Measurements from ENCODE around the gene PTPRM. TPM values are rescaled to one million over a fixed set of nuclear protein-coding genes. Genes with fewer than 3 reads are reported as not detected.

Gene PTPRM
- total RNA-seq, 1 experiment from 2014 or later = 42.3 TPM

GRCh38 chr18:8003878-8004675, 437.0 kb downstream of the PTPRM start:
- Mint-ChIP-seq H3K27me3 (ENCODE audit: unreplicated experiment) (no peaks in the 10 kb centered on the region), H3K4me3 (ENCODE audit: low read depth, unreplicated experiment) (no peak overlapping the region), H3K4me1 (ENCODE audit: low read depth, unreplicated experiment) (no peaks in the 10 kb centered on the region), H3K36me3 (ENCODE audit: insufficient read depth, unreplicated experiment) (no peaks in the 10 kb centered on the region), H3K27ac (ENCODE audit: unreplicated experiment) (no peak overlapping the region), H3K9me3 (ENCODE audit: low read depth, unreplicated experiment) (no peaks in the 10 kb centered on the region)
- intact Hi-C loops (cut with micrococcal nuclease; ENCODE audit: unreplicated experiment) = no loop called here
- DNase-seq = no peak
- no peak for TF ChIP-seq CTCF (IDR thresholded peaks at IDR 0.05; ENCODE audit: unreplicated experiment)
- CTCF ChIA-PET = no interaction called here
- no TSS peak for BruUV-seq (replicated peaks)

GRCh38 chr18:8004792-8005191, 437.7 kb downstream of the PTPRM start:
- no peak for DNase-seq
- CTCF ChIA-PET = no interaction called here
- intact Hi-C loops (cut with micrococcal nuclease; ENCODE audit: unreplicated experiment) = no loop called here
- no peak overlapping the region for H3K27ac Mint-ChIP-seq (ENCODE audit: unreplicated experiment)
- no peaks in the 10 kb centered on the region for H3K4me1 Mint-ChIP-seq (ENCODE audit: low read depth, unreplicated experiment)
- H3K4me3 Mint-ChIP-seq (ENCODE audit: low read depth, unreplicated experiment) = no peak overlapping the region
- H3K9me3 Mint-ChIP-seq (ENCODE audit: low read depth, unreplicated experiment) = no peaks in the 10 kb centered on the region
- no TSS peak for BruUV-seq (replicated peaks)
- TF ChIP-seq CTCF (IDR thresholded peaks at IDR 0.05; ENCODE audit: unreplicated experiment) = no peak
- no peaks in the 10 kb centered on the region for H3K36me3 Mint-ChIP-seq (ENCODE audit: insufficient read depth, unreplicated experiment)
- no peaks in the 10 kb centered on the region for H3K27me3 Mint-ChIP-seq (ENCODE audit: unreplicated experiment)

GRCh38 chr18:8005870-8006569, 438.9 kb downstream of the PTPRM start:
- H3K4me3 Mint-ChIP-seq (ENCODE audit: low read depth, unreplicated experiment) = no peak overlapping the region
- H3K27me3 Mint-ChIP-seq (ENCODE audit: unreplicated experiment) = no peaks in the 10 kb centered on the region
- no peak for TF ChIP-seq CTCF (IDR thresholded peaks at IDR 0.05; ENCODE audit: unreplicated experiment)
- CTCF ChIA-PET = no interaction called here
- intact Hi-C loops (cut with micrococcal nuclease; ENCODE audit: unreplicated experiment) = no loop called here
- no peak for DNase-seq
- H3K4me1 Mint-ChIP-seq (ENCODE audit: low read depth, unreplicated experiment) = no peaks in the 10 kb centered on the region
- no TSS peak for BruUV-seq (replicated peaks)
- H3K27ac Mint-ChIP-seq (ENCODE audit: unreplicated experiment) = no peak overlapping the region
- no peaks in the 10 kb centered on the region for H3K9me3 Mint-ChIP-seq (ENCODE audit: low read depth, unreplicated experiment)
- H3K36me3 Mint-ChIP-seq (ENCODE audit: insufficient read depth, unreplicated experiment) = no peaks in the 10 kb centered on the region

- BruUV-seq (replicated peaks) = no TSS peak
- H3K9me3 Mint-ChIP-seq (ENCODE audit: low read depth, unreplicated experiment) = no peaks in the 10 kb centered on the region
- H3K27me3 Mint-ChIP-seq (ENCODE audit: unreplicated experiment) = no peaks in the 10 kb centered on the region
- intact Hi-C loops (cut with micrococcal nuclease; ENCODE audit: unreplicated experiment) = no loop called here
- no peaks in the 10 kb centered on the region for H3K4me1 Mint-ChIP-seq (ENCODE audit: low read depth, unreplicated experiment)
- H3K36me3 Mint-ChIP-seq (ENCODE audit: insufficient read depth, unreplicated experiment) = no peaks in the 10 kb centered on the region
- CTCF ChIA-PET = no interaction called here
- H3K27ac Mint-ChIP-seq (ENCODE audit: unreplicated experiment) = no peak overlapping the region
- no peak for TF ChIP-seq CTCF (IDR thresholded peaks at IDR 0.05; ENCODE audit: unreplicated experiment)
- DNase-seq = no peak
- no peak overlapping the region for H3K4me3 Mint-ChIP-seq (ENCODE audit: low read depth, unreplicated experiment)
Observed at GRCh38 chr18:8006979-8007378, 439.9 kb downstream of the PTPRM start.

All from Calu3 (cell line).